Pancreas (tissue), 10 donors: ENCODE measurements around the gene ELOVL5. TPM values are rescaled to one million over a fixed set of nuclear protein-coding genes. Genes with fewer than 3 reads are reported as not detected.

Experiments used
- ATAC-seq, 4 donors: fragments of 200-7000 bp; cut with Tn5 transposase; one replicate each; pipeline versions ENCODE4 v1.8.0 to v1.9.1; 2020; ENCODE audit warnings: mild to moderate bottlenecking in 4 of 4, moderate library complexity in 4 of 4
- DNase-seq, 6 donors: peaks; one replicate each; pipeline ENCODE4 v3.0.0-alpha.2; 2020
- FAIRE-seq: peaks from 2 replicates; lab custom pipeline; 2012; peaks lifted over from hg19 to GRCh38; lab: Jason Lieb, UNC
- H3K27ac ChIP-seq, 4 donors: fragments of 200-600 bp; sonication (generic); 1 replicate in 3 of 4; 2 replicates in 1 of 4; pipeline versions ENCODE4 v1.5.0 to v1.8.0; 2020
- H3K27me3 ChIP-seq, 4 donors: fragments of 200-600 bp; one replicate each; pipeline ENCODE4 v1.8.0; 2021
- H3K36me3 ChIP-seq, 3 donors: fragments of 200-600 bp; sonication (generic) in 1 of 3; one replicate each; pipeline versions ENCODE4 v1.5.0 to v1.8.0; 2020 to 2021
- H3K4me1 ChIP-seq, 3 donors: fragments of 200-600 bp; one replicate each; pipeline ENCODE4 v1.8.0; 2021
- H3K4me3 ChIP-seq, 4 donors: fragments of 200-600 bp; sonication (generic) in 2 of 4; one replicate each; pipeline versions ENCODE4 v1.5.0 to v1.8.0; 2020 to 2021
- H3K9me3 ChIP-seq, 4 donors: fragments of 200-600 bp; one replicate each; pipeline ENCODE4 v1.8.0; 2021
- CTCF ChIP-seq, 4 donors: fragments of 200-600 bp; sonication (generic) in 3 of 4; IDR thresholded peaks; one replicate each; pipeline versions ENCODE4 v1.5.0 to v1.8.0; 2021; ENCODE audit warnings: antibody characterized with exemption in 4 of 4
- WGBS, 2 donors: extraction: QIAGEN DNeasy Blood & Tissue Kit; methylation state at CpG; one replicate each; pipeline ENCODE4 v1.1.7; 2013; 5-methylcytosine and 5-hydroxymethylcytosine counted together
- intact Hi-C, 3 donors: fragments of 100-400 bp; cut with DNase I; formaldehyde crosslinking; loops; one replicate each; pipeline versions ENCODE4 v1.11.1 to v1.14.2; 2022
- polyA plus RNA-seq, 2 donors: library from polyadenylated mRNA; stranded (reverse); fragments of 200-250 nt; gene quantifications; one replicate each; pipeline ENCODE4 v1.2.3, GENCODE V29; 2013
- total RNA-seq, 6 donors: library from RNA; stranded (reverse); fragmentation: NEBNext Ultra II Directional in 4 of 6; extraction: Animal tissue kit (Norgen Biotek cat#: 25700) in 4 of 6; gene quantifications; one replicate each; pipeline versions ENCODE4 v1.2.1 to v1.2.4, GENCODE V29; 2021 to 2023
- donor health status: healthy with polysubstance abuse.
- donor health status: DM: no; HTN: no; CAD: no; lungs with moderate emphysema.
- donor health status: DM: no; HTN: no; CAD: no.
- donor health status: control.
- donor health status: control.
- donor health status: Bipolar disorder and iron deficiency.
- donor health status: DM: yes; HTN: yes; CAD: no.
- donor health status: DM: no; HTN: no; CAD: no.
- donor health status: DM: no; HTN: no; CAD: no.
- donor health status: DM: yes; HTN: yes; CAD: no.

ELOVL5 gene
- total and polyA plus RNA-seq, 8 donors = 2.8 to 21.2 (median 11.2) TPM

- intact Hi-C loops = no loop called here
- Histone ChIP-seq H3K4me3 (no peak overlapping the region), H3K27me3 (no peaks in the 10 kb centered on the region), H3K27ac (no peak overlapping the region), H3K9me3 (no peaks in the 10 kb centered on the region), H3K36me3 (no peaks in the 10 kb centered on the region), H3K4me1 (peaks cover 0 to 9% (median 6%) of the 10 kb centered on the region in 3 donors)
- ATAC-seq (no peak), DNase-seq (no peak), FAIRE-seq (no peak)
- 86 to 90% methylated on average over 7 of the region's 7 CpGs for WGBS, 2 donors
- TF ChIP-seq CTCF (IDR thresholded peaks at IDR 0.05) = no peak
These were observed 49.3 kb downstream of the ELOVL5 start for GRCh38 chr6:53299331-53300005.

GRCh38 chr6:53297004-53297403 is 51.7 kb downstream of the ELOVL5 start:
- Histone ChIP-seq H3K27ac (no peak overlapping the region), H3K36me3 (no peaks in the 10 kb centered on the region), H3K4me3 (no peak overlapping the region), H3K4me1 (peaks cover 0 to 8% (median 6%) of the 10 kb centered on the region in 3 donors), H3K9me3 (no peaks in the 10 kb centered on the region), H3K27me3 (no peaks in the 10 kb centered on the region)
- no peak for ATAC-seq
- intact Hi-C loops = no loop called here
- no peak for FAIRE-seq
- WGBS, 2 donors = 55% methylated on average over 4 of the region's 4 CpGs
- no peak for DNase-seq
- TF ChIP-seq CTCF (IDR thresholded peaks at IDR 0.05) = no peak

- Histone ChIP-seq H3K4me3 (no peak overlapping the region), H3K4me1 (no peaks in the 10 kb centered on the region), H3K36me3 (no peaks in the 10 kb centered on the region), H3K27ac (no peak overlapping the region), H3K27me3 (no peaks in the 10 kb centered on the region), H3K9me3 (no peaks in the 10 kb centered on the region)
- FAIRE-seq = no peak
- no peak for ATAC-seq
- no peak for DNase-seq
- no peak for TF ChIP-seq CTCF (IDR thresholded peaks at IDR 0.05)
- intact Hi-C loops = no loop called here
- 82 to 87% methylated on average over 1 of the region's 1 CpG for WGBS, 2 donors
These were observed 53.6 kb downstream of the ELOVL5 start for GRCh38 chr6:53295176-53295575.

- Histone ChIP-seq H3K4me1 (no peaks in the 10 kb centered on the region), H3K9me3 (no peaks in the 10 kb centered on the region), H3K4me3 (no peak overlapping the region), H3K27ac (no peak overlapping the region), H3K36me3 (no peaks in the 10 kb centered on the region), H3K27me3 (no peaks in the 10 kb centered on the region)
- intact Hi-C loops = no loop called here
- WGBS, 2 donors = 94 to 97% methylated on average over 1 of the region's 1 CpG
- DNase-seq = no peak
- no peak for FAIRE-seq
- ATAC-seq = no peak
- no peak for TF ChIP-seq CTCF (IDR thresholded peaks at IDR 0.05)
These were observed 54.1 kb downstream of the ELOVL5 start for GRCh38 chr6:53294611-53295010.

- no peak overlapping the region for H3K27ac ChIP-seq
- no peaks in the 10 kb centered on the region for H3K27me3 ChIP-seq
- FAIRE-seq = no peak
- no peaks in the 10 kb centered on the region for H3K9me3 ChIP-seq
- WGBS, 2 donors = 87 to 89% methylated on average over 3 of the region's 3 CpGs
- TF ChIP-seq CTCF (IDR thresholded peaks at IDR 0.05) = peak in 1 of 4 donors; percentile 31
- intact Hi-C loops = no loop called here
- ATAC-seq = peak in 1 of 4 donors; percentile 50
- no peak overlapping the region for H3K4me3 ChIP-seq
- no peaks in the 10 kb centered on the region for H3K36me3 ChIP-seq
- no peaks in the 10 kb centered on the region for H3K4me1 ChIP-seq
- DNase-seq = no peak
These were observed 54.7 kb downstream of the ELOVL5 start for GRCh38 chr6:53294095-53294494.
